NB4 (cell line): ENCODE data around the gene NT5DC3.

Experiments
- DNase-seq: peaks from one replicate; pipeline ENCODE4 v3.0.0; 2010; ENCODE audit warnings: low read depth
- H3K4me3 ChIP-seq: one replicate; pipeline ENCODE4 v1.5.1; 2011; ENCODE audit warnings: mild to moderate bottlenecking, low read depth, low read length, moderate library complexity
- CTCF ChIP-seq: IDR thresholded peaks from one replicate; pipeline ENCODE4 v1.5.1; 2012; ENCODE audit warnings: low read depth, low read length
- MAX ChIP-seq: IDR thresholded peaks from 2 replicates; pipeline ENCODE4 v1.6.1; 2011; ENCODE audit warnings: low read depth, low read length
- MYC ChIP-seq: IDR thresholded peaks from 2 replicates; pipeline ENCODE4 v1.6.1; 2011; ENCODE audit warnings: low read depth, low read length
- POLR2A ChIP-seq: IDR thresholded peaks from 2 replicates; pipeline ENCODE4 v1.6.1; 2011; ENCODE audit warnings: mild to moderate bottlenecking; ENCODE audit not compliant: insufficient read length; ENCODE audit errors: extremely low read depth

NT5DC3 gene

GRCh38 chr12:103877934-103878510 lies 37.0 kb upstream of the NT5DC3 start:
- TF ChIP-seq CTCF (peak; percentile 86), POLR2A (no peak), MYC (no peak), MAX (0 out of 2 replicates have a peak, but pooled peaks have one; percentile 19)
- DNase-seq: peak; percentile 78
- no peak overlapping the region for H3K4me3 ChIP-seq

- no peak for TF ChIP-seq MYC
- TF ChIP-seq POLR2A: no peak
- TF ChIP-seq MAX: no peak
- TF ChIP-seq CTCF: no peak
- H3K4me3 ChIP-seq: no peak overlapping the region
- peak; percentile 49 for DNase-seq
Measured at GRCh38 chr12:103877288-103877687, 36.3 kb upstream of the NT5DC3 start.

GRCh38 chr12:103875666-103876065 lies 34.6 kb upstream of the NT5DC3 start:
- TF ChIP-seq CTCF (no peak), MYC (no peak), POLR2A (no peak), MAX (no peak)
- no peak overlapping the region for H3K4me3 ChIP-seq
- DNase-seq: no peak

GRCh38 chr12:103868215-103868614 lies 27.2 kb upstream of the NT5DC3 start:
- no peak for DNase-seq
- TF ChIP-seq POLR2A (no peak), MYC (no peak), MAX (no peak)

GRCh38 chr12:103865151-103865730 lies 24.2 kb upstream of the NT5DC3 start:
- H3K4me3 ChIP-seq: no peak overlapping the region
- DNase-seq: no peak
- TF ChIP-seq MAX (no peak), MYC (no peak), POLR2A (no peak), CTCF (no peak)

More at GRCh38 chr12:103868215-103868614, 27.2 kb upstream of the NT5DC3 start:
- no peak overlapping the region for H3K4me3 ChIP-seq

GRCh38 chr12:103864710-103865109 lies 23.7 kb upstream of the NT5DC3 start:
- H3K4me3 ChIP-seq: no peak overlapping the region
- DNase-seq: no peak
- TF ChIP-seq POLR2A (no peak), MAX (no peak), MYC (no peak), CTCF (no peak)
